ENCODE results near the gene UBE3C.
A peak's percentile ranks its signal among the peaks of the same experiment; 100 is the strongest.

The UBE3C gene

DNA sequence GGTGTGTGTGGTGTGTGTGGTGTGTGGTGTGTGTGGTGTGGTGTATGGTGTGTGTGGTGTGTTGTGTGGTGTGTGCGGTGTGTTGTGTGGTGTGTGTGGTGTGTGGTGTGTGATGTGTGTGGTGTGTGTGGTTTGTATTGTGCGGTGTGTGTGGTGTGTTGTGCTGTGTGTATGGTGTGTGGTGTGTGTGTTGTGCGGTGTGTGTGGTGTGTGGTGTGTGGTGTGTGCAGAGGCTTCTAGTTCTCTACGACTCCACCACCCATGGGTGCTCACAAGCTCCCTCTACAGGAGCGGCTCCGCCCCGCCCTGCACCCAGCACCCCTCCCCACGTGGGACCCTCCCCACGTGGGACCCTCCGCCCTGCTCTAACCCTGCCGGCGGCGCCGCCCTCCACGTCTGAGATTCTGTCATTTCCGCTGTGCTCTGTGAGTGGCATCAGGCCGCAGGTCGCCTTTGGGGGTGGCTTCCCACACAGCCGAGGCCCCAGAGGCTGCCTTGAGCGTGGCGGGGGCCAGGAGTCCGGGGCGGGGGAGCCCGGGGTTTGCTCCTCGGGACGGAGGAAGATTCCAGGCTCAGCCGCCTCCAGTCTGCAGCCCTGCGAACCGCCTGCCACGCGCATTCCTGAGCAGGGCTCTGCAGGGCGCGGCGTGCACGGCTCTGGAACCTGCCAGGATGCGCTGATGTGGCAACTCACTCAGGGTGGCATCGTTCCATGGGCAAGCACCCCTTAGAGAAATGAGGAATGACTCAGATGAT lies 161.1 kb downstream of the UBE3C start:
- ATAC-seq (replicated peaks; ENCODE audit: extremely low read depth, poor library complexity, severe bottlenecking) (peak; percentile 34), DNase-seq (ENCODE audit: low spot score in 2 of 2) (peak; percentile 23 to 63)
- Mint-ChIP-seq H3K4me1 (peaks cover 48% of the 10 kb centered on the region), H3K9me3 (peaks cover 7% of the 10 kb centered on the region), H3K27ac (ENCODE audit: low read depth) (peak overlapping the region; percentile 94), H3K4me3 (peak overlapping the region; percentile 52), H3K36me3 (ENCODE audit: insufficient read depth) (peaks cover 20% of the 10 kb centered on the region), H3K27me3 (no peaks in the 10 kb centered on the region)

- no peak for ATAC-seq (replicated peaks; ENCODE audit: extremely low read depth, poor library complexity, severe bottlenecking)
- peaks cover 52% of the 10 kb centered on the region for H3K4me1 Mint-ChIP-seq
- H3K4me3 Mint-ChIP-seq = peak overlapping the region; percentile 52
Observed at GRCh38 chr7:157300369-157300825, 161.7 kb downstream of the UBE3C start.

DNA sequence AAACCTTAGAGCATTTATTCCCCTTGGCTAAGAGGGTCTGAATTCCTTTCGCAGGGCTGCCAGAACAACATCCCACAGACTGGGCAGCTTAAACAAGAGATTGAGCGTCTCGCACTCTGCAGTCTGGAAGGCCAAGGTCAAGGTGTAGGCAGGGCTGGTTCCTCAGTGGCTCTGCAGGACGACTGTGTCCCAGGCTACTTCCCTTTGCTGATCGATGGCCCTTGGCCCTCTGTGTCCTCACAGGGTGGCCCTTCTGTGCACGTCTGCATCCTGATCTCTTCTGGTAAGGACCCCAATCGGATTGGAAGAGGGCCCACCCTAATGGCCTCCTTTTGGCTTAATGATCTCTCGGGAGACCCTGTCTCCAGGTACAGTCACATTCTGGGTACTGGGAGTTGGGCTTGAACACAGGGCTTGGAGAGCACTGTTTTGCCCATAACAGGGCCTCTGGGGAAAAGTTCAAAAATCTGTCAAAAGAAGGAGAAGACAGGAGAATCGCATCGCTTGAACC lies 162.9 kb downstream of the UBE3C start:
- Mint-ChIP-seq H3K4me1 (peaks cover 59% of the 10 kb centered on the region), H3K36me3 (ENCODE audit: insufficient read depth) (peaks cover 22% of the 10 kb centered on the region), H3K27me3 (no peaks in the 10 kb centered on the region), H3K4me3 (peak overlapping the region; percentile 52), H3K9me3 (peaks cover 7% of the 10 kb centered on the region), H3K27ac (ENCODE audit: low read depth) (peak overlapping the region; percentile 94)
- no peak for DNase-seq (ENCODE audit: low spot score in 2 of 2)
- ATAC-seq (replicated peaks; ENCODE audit: extremely low read depth, poor library complexity, severe bottlenecking) = no peak

More at GRCh38 chr7:157300369-157300825, 161.7 kb downstream of the UBE3C start:
- Mint-ChIP-seq H3K9me3 (peaks cover 7% of the 10 kb centered on the region), H3K27me3 (no peaks in the 10 kb centered on the region), H3K36me3 (ENCODE audit: insufficient read depth) (peaks cover 20% of the 10 kb centered on the region), H3K27ac (ENCODE audit: low read depth) (peak overlapping the region; percentile 94)
- no peak for DNase-seq (ENCODE audit: low spot score in 2 of 2)

- Mint-ChIP-seq H3K36me3 (ENCODE audit: insufficient read depth) (peaks cover 6% of the 10 kb centered on the region), H3K4me3 (no peak overlapping the region), H3K9me3 (no peaks in the 10 kb centered on the region), H3K27me3 (no peaks in the 10 kb centered on the region), H3K27ac (ENCODE audit: low read depth) (peak overlapping the region; percentile 90), H3K4me1 (peaks cover 40% of the 10 kb centered on the region)
- no peak for ATAC-seq (replicated peaks; ENCODE audit: extremely low read depth, poor library complexity, severe bottlenecking)
- no peak for DNase-seq (ENCODE audit: low spot score in 2 of 2)
Observed at GRCh38 chr7:157306846-157307838, 168.4 kb downstream of the UBE3C start.

DNA sequence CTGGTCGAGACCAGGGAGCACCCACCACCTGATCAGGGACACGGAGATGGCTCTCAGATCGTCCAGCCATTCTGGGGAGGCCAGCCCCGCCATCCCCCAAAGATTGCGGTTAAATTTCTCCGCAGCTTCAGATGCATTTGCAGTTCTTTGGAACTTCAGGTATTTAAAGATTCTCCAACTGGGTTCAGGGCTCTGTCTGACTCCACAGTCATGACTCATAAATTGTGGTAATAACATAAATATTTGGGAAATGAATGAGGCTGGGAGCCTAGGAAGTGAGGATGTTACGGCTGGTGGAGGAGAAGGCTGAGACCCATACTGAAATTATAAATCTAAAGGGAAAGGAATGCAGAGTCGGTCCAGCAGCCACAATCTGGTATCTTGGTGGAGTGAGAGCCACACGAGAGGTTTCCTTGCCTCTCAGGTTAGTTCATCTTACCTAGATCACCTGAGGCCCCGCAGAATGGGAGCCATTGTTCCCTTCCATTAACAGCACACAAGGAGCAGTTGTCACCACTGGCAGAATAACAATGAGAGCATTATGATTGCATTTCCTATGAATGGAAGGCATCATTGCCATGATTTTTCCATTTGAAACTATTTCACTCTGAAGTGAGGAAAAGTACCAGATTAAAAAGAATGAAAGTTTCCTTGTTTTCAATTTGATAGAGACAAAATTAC lies 171.4 kb downstream of the UBE3C start:
- no peak for ATAC-seq (replicated peaks; ENCODE audit: extremely low read depth, poor library complexity, severe bottlenecking)

DNA sequence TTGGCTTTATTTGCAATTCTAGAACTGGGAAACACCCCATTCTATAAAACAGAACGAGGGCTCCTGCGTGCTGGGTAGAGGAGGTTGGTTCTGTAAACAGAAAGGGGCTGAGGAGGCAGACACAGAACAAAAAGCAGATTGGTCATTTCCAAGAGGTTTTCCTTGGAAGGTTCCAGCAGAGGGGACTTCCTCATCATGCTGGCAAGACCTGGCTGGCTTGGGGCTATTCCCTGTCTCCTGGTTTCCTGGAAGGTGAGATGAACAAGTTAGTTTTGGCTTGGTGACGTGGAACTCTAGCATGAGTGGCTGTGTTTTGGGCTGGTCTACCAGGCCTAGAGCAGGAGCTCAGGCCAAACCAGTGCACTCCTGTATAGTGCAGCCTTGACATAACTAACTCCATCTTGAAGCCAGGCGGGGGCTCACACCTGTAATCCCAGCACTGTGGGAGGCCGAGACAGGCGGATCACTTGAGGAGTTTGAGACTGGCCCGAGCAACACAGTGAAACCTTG lies 172.0 kb downstream of the UBE3C start:
- Mint-ChIP-seq H3K4me1 (peaks cover 19% of the 10 kb centered on the region), H3K36me3 (ENCODE audit: insufficient read depth) (peaks cover 2% of the 10 kb centered on the region), H3K27ac (ENCODE audit: low read depth) (no peak overlapping the region), H3K9me3 (no peaks in the 10 kb centered on the region), H3K27me3 (no peaks in the 10 kb centered on the region), H3K4me3 (no peak overlapping the region)
- ATAC-seq (replicated peaks; ENCODE audit: extremely low read depth, poor library complexity, severe bottlenecking) = no peak
- DNase-seq (ENCODE audit: low spot score in 2 of 2) = no peak

More for the DNA sequence above, 171.4 kb downstream of the UBE3C start:
- Mint-ChIP-seq H3K27ac (ENCODE audit: low read depth) (no peak overlapping the region), H3K9me3 (no peaks in the 10 kb centered on the region), H3K36me3 (ENCODE audit: insufficient read depth) (peaks cover 2% of the 10 kb centered on the region), H3K4me1 (peaks cover 23% of the 10 kb centered on the region), H3K4me3 (no peak overlapping the region), H3K27me3 (no peaks in the 10 kb centered on the region)
- DNase-seq (ENCODE audit: low spot score in 2 of 2) = no peak

- Mint-ChIP-seq H3K9me3 (no peaks in the 10 kb centered on the region), H3K4me1 (peaks cover 7% of the 10 kb centered on the region), H3K27ac (ENCODE audit: low read depth) (no peak overlapping the region), H3K36me3 (ENCODE audit: insufficient read depth) (no peaks in the 10 kb centered on the region), H3K27me3 (no peaks in the 10 kb centered on the region), H3K4me3 (no peak overlapping the region)
- ATAC-seq (replicated peaks; ENCODE audit: extremely low read depth, poor library complexity, severe bottlenecking) (no peak), DNase-seq (ENCODE audit: low spot score in 2 of 2) (no peak)
Observed at GRCh38 chr7:157312941-157313340, 174.2 kb downstream of the UBE3C start.

DNA sequence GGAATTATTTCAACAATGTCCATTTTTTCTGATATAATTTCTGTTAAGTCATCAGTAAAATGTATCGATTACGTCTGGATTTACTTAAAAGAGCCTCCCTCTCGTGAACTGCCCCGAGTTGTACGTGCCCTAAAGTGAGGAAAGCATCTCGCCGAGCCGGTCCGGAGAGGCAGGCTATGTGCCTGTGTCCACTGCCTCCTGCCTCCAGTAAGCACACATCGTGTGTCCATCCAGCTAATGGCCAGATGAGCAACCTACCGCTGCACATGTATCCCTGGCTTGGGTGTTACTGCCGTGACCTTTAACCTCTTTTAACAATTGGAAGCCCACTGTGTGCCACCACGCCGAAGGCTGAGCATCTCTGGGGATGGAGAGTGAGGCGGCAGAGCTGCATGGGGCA lies 174.9 kb downstream of the UBE3C start:
- Mint-ChIP-seq H3K27me3 (no peaks in the 10 kb centered on the region), H3K4me1 (peaks cover 6% of the 10 kb centered on the region), H3K36me3 (ENCODE audit: insufficient read depth) (no peaks in the 10 kb centered on the region), H3K27ac (ENCODE audit: low read depth) (no peak overlapping the region), H3K4me3 (no peak overlapping the region), H3K9me3 (no peaks in the 10 kb centered on the region)
- no peak for ATAC-seq (replicated peaks; ENCODE audit: extremely low read depth, poor library complexity, severe bottlenecking)
- DNase-seq (ENCODE audit: low spot score in 2 of 2) = no peak

GRCh38 chr7:157318015-157318706 lies 179.4 kb downstream of the UBE3C start:
- H3K4me1 Mint-ChIP-seq = peaks cover 5% of the 10 kb centered on the region
- H3K27ac Mint-ChIP-seq (ENCODE audit: low read depth) = no peak overlapping the region
- H3K36me3 Mint-ChIP-seq (ENCODE audit: insufficient read depth) = no peaks in the 10 kb centered on the region
- H3K4me3 Mint-ChIP-seq = no peak overlapping the region
- H3K27me3 Mint-ChIP-seq = no peaks in the 10 kb centered on the region
- ATAC-seq (replicated peaks; ENCODE audit: extremely low read depth, poor library complexity, severe bottlenecking) (no peak), DNase-seq (ENCODE audit: low spot score in 2 of 2) (no peak)
- H3K9me3 Mint-ChIP-seq = no peaks in the 10 kb centered on the region

Measured in central memory CD8-positive, alpha-beta T cell (primary cell).